ENCODE data around the gene RFX4.

DNA sequence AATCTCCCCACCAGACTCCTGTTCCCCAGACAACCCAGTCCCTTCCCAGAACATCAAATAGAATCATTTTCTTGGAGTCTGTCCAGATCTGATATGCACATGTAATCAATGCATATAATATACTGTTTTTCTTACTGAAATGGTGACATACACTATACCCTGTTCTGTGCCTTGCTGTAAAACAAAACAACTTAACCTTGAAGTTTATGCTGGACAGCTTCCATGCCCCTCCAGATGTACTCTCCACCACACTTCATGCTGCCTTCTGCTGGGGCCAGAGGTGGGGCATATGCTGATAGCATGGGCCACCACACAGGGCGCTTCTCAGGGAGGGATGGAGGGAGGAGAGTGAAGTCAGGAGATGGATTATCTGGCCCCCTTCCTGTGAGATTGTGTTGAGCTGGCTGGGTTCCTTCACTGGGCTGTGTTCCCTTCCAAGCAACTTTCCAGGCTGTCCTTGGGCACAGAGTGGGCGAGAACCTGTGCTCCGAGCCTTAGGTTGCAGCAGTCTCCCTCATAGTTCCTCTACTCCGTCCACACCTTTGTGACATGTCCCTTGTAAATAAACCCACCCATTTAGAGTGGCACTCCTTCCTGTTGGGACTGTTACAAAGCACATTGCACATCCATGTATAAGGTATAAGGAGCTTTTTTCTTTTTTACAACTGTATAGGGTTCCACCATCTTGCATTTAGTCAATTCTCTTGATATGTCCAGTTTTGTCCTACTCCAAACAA is 114.0 kb downstream of the RFX4 start:
- TF ChIP-seq CTCF (IDR thresholded peaks at IDR 0.05), result no peak
- no peak for TF ChIP-seq REST (IDR thresholded peaks at IDR 0.05; ENCODE audit: insufficient read depth in 1 of 2, low read depth in 2 of 2, low read length in 1 of 2)
- no peak for TF ChIP-seq POLR2AphosphoS5 (IDR thresholded peaks at IDR 0.05; ENCODE audit: low read depth, low read length)

Data from Panc1 (cell line).